ENCODE measurements around the gene FMNL1.

FMNL1 gene

DNA sequence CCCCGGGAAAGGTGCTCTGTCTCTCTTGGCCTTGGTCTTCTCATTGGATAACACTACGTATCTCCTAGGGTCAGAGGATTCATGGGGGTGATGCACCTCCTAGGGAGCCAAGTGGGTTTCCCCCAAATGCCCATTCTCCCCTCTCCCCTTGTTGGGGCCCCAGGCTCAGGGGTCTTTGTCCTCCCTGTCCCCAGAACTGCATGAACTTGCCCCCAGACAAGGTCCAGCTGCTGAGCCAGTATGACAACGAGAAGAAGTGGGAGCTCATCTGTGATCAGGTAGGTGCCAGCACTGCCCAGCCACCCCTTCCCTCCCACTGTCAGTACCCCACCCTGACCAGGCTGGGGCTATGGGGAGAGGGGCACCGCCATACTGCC lies 8.7 kb downstream of the FMNL1 start:
- H3K4me3 ChIP-seq (replicated peaks; ENCODE audit: low read depth, low read length), result no peak overlapping the region
- no peak for DNase-seq (ENCODE audit: low read depth)
- TF ChIP-seq CTCF (IDR thresholded peaks at IDR 0.05; ENCODE audit: low read length, missing control alignments), result no peak

DNA sequence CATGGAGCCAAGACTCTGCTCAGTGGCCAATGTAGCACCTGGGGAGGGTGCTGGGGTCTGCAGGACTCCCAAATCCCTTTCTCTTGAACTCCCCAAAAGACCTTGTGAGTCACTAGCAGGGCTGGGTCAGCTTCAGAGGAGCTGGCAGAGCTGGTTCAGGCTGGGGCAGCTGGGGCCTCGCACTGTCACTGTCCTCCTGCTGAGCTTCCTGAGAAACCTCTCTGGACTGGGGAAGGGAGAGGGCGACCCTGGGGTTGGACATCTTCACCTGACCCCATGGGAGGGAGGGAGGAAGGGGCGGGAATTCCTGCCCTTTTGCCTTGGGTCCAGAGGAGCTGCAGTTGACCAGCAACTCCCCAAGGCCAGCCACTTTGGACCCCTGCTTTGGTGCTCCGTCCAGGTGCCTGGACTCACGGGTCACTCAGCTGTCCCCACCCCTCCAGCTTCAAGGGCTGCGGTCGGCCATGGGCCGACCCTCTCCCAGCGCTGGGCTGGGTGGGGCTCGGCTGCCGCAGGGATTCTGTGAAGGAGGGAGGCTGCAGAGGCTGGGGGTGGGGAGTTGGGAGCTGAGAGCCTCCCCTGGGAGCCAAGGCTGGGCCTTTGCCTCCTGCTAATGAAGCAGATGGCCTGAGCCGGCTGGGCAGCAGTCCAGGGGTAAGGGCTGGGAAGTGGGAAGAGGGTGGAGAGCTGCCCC lies 9.2 kb downstream of the FMNL1 start:
- DNase-seq (ENCODE audit: low read depth), result peak; percentile 60
- TF ChIP-seq CTCF (IDR thresholded peaks at IDR 0.05; ENCODE audit: low read length, missing control alignments), result no peak
- no peak overlapping the region for H3K4me3 ChIP-seq (replicated peaks; ENCODE audit: low read depth, low read length)

GRCh38 chr17:45231481-45232116 lies 9.9 kb downstream of the FMNL1 start:
- no peak overlapping the region for H3K4me3 ChIP-seq (replicated peaks; ENCODE audit: low read depth, low read length)
- no peak for DNase-seq (ENCODE audit: low read depth)
- peak; percentile 35 for TF ChIP-seq CTCF (IDR thresholded peaks at IDR 0.05; ENCODE audit: low read length, missing control alignments)

DNA sequence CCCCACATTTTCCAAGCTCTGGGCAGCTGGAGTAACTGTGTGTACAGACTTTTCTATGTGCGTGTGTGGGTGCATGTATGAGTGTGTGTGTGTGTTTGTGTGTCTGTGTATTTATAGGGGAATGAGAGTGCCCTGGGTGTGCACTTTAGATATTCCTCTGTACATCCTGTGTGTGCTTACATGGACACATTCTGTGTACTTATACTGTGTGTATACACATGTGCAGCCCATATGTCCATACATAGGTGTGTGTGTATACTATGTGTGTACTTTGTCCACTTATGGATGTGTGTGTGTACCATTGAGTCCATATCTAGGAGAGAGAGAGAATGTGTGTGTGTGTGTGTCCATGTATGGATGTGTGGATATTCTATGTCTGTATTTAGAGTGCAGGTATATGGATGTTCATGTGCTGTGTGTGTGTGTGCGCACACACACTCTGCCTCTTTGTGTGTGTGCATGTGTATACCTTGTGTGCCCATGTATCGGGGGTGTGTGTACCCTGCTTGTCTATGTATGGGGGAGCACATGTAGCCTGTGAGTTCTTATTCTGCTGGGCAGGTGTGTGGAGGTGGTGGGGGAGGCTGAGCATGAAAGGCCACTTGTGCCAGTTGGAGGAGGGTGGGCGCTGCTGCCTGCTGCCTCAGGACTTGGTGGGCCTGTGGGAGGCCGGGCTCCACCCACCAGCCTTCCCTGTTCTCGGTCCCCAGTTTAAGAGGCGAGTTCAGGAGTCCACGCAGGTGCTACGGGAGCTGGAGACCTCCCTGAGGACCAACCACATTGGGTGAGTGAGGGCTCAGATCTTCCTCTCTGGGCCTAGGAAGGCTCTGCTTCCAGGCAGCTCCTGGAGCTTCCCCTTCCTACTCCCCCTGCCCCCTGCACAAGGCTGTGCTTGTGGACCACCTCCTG lies 11.1 kb downstream of the FMNL1 start:
- TF ChIP-seq CTCF (IDR thresholded peaks at IDR 0.05; ENCODE audit: low read length, missing control alignments), result no peak
- no peak for DNase-seq (ENCODE audit: low read depth)
- no peak overlapping the region for H3K4me3 ChIP-seq (replicated peaks; ENCODE audit: low read depth, low read length)

GRCh38 chr17:45233423-45233924 lies 11.8 kb downstream of the FMNL1 start:
- no peak for DNase-seq (ENCODE audit: low read depth)
- TF ChIP-seq CTCF (IDR thresholded peaks at IDR 0.05; ENCODE audit: low read length, missing control alignments), result no peak
- H3K4me3 ChIP-seq (replicated peaks; ENCODE audit: low read depth, low read length), result no peak overlapping the region

DNA sequence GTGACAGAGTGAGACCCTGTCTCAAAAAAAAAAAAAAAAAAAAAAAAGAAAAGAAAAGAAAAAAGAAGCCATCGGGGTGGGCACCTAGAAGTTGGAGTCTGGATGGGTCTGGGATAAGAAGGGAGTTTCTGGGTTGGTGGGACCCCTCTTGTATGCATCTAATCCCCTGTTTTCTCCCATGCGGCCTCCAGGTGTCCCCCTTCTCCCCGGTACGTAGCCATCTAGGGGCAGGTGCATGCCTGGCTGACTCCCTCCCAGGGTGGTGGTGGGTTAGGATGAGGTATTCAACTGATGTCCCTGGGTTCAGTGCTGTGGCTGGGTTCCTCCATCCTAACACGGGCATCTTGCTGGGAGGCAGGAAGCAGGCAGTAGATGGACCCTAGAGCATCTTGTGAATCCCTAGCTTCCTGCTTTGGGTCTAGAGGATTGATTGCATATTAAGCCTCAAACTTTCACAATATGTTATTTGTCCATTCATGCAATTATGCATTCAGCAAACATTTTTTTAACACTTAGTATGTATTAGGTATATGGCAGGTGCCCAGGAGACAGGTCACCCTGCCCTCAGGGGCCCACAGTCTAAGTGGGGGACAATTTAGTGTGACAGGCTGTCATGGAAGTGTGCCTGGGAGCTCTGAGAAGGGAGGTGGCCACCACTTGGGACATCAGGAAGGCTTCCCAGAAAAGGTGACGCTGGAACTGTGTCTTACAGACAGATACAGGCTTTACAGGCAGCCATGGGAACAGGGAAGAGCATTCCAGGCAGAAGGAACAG lies 13.1 kb downstream of the FMNL1 start:
- DNase-seq (ENCODE audit: low read depth), result no peak
- peak; percentile 31 for TF ChIP-seq CTCF (IDR thresholded peaks at IDR 0.05; ENCODE audit: low read length, missing control alignments)

More for the DNA sequence above, 13.1 kb downstream of the FMNL1 start:
- no peak overlapping the region for H3K4me3 ChIP-seq (replicated peaks; ENCODE audit: low read depth, low read length)

Measured in fibroblast of pulmonary artery (primary cell).